HepG2 (cell line): ENCODE data around the gene SEBOX. TPM values are rescaled to one million over a fixed set of nuclear protein-coding genes. Genes with fewer than 3 reads are reported as not detected.

Experiments used
- AGO1 ChIP-seq: fragments of 200-400 bp; formaldehyde crosslinking; IDR thresholded peaks from 2 replicates; pipeline ENCODE4 v1.6.1; 2017; ENCODE audit warnings: mild to moderate bottlenecking, low read depth, low read length, moderate library complexity; ENCODE audit not compliant: poor library complexity, severe bottlenecking
- BRD4 ChIP-seq: sonication (generic); formaldehyde crosslinking; IDR thresholded peaks from 2 replicates; pipeline ENCODE4 v1.4.0; 2020; ENCODE audit warnings: missing genetic modification reagents
- CBX1 ChIP-seq: IDR thresholded peaks from one replicate; pipeline ENCODE4 v1.6.1; 2016; ENCODE audit warnings: antibody characterized with exemption, low read depth
- EEA1 ChIP-seq: sonication (generic); formaldehyde crosslinking; IDR thresholded peaks from 2 replicates; pipeline ENCODE4 v1.5.1; 2020; ENCODE audit warnings: mild to moderate bottlenecking, missing genetic modification reagents, borderline replicate concordance
- GTF2F1 ChIP-seq: fragments of 150-350 bp; IDR thresholded peaks from 2 replicates; pipeline ENCODE4 v1.6.1; 2014; ENCODE audit warnings: low read length
- KLF16 ChIP-seq, 2 experiments: sonication (generic) in 1 of 2; formaldehyde crosslinking in 1 of 2; IDR thresholded peaks; 2 replicates each; pipeline versions ENCODE4 v1.6.1 to v1.8.0; 2016 to 2023; ENCODE audit warnings: missing genetic modification reagents in 2 of 2, missing compliant biosample characterization in 1 of 2
- PAF1 ChIP-seq: IDR thresholded peaks from 2 replicates; pipeline ENCODE4 v1.6.1; 2016; ENCODE audit warnings: missing genetic modification reagents, missing compliant biosample characterization
- PAX8 ChIP-seq: sonication (generic); formaldehyde crosslinking; IDR thresholded peaks from 2 replicates; pipeline ENCODE4 v1.8.0; 2022; ENCODE audit warnings: mild to moderate bottlenecking, missing genetic modification reagents, borderline replicate concordance
- PCBP1 ChIP-seq: fragments of 200-400 bp; formaldehyde crosslinking; IDR thresholded peaks from 2 replicates; pipeline ENCODE4 v1.6.1; 2017; ENCODE audit warnings: mild to moderate bottlenecking, low read depth, low read length, borderline replicate concordance
- POLR2AphosphoS2 ChIP-seq: IDR thresholded peaks from 2 replicates; pipeline ENCODE4 v1.6.1; 2011; ENCODE audit warnings: low read depth, low read length, improper control_type of control experiment
- RAD21 ChIP-seq: fragments of 450-650 bp; formaldehyde crosslinking; IDR thresholded peaks from 2 replicates; pipeline ENCODE4 v1.5.0; 2020; ENCODE audit warnings: mild to moderate bottlenecking
- SP140L ChIP-seq: sonication (generic); formaldehyde crosslinking; IDR thresholded peaks from 2 replicates; pipeline ENCODE4 v1.4.0; 2020; ENCODE audit warnings: missing genetic modification reagents, borderline replicate concordance
- STAG1 ChIP-seq: sonication (generic); formaldehyde crosslinking; IDR thresholded peaks from 2 replicates; pipeline ENCODE4 v1.4.0; 2020; ENCODE audit warnings: missing genetic modification reagents
- TOE1 ChIP-seq: sonication (generic); formaldehyde crosslinking; IDR thresholded peaks from 2 replicates; pipeline ENCODE4 v1.4.0; 2020; ENCODE audit warnings: mild to moderate bottlenecking, missing genetic modification reagents
- ZNF3 ChIP-seq: IDR thresholded peaks from 2 replicates; pipeline ENCODE4 v1.7.0; 2017; ENCODE audit warnings: inconsistent platforms
- ZNF431 ChIP-seq: sonication (generic); formaldehyde crosslinking; IDR thresholded peaks from 2 replicates; pipeline ENCODE4 v1.9.0; 2022; ENCODE audit warnings: missing genetic modification reagents, low read depth, mild to moderate bottlenecking, borderline replicate concordance
- polyA plus RNA-seq, 8 experiments: library from polyadenylated mRNA; depleted of rRNA in 3 of 8; stranded (reverse) in 7 of 8; unstranded in 1 of 8; fragments of >200 nt; fragmentation: Illumina TruSeq in 4 of 8; extraction: Trizol in 4 of 8; gene quantifications; 2 replicates each; pipeline versions ENCODE4 v1.2.1 to v1.2.3, GENCODE V29; 2011 to 2016; ENCODE audit warnings: low read depth in 4 of 8, missing spikeins in 1 of 8, mixed read lengths in 1 of 8; ENCODE audit not compliant: insufficient read depth in 1 of 8
- total RNA-seq, 5 experiments: library from RNA; depleted of rRNA; stranded (reverse); fragments of >200 nt; fragmentation: Illumina TruSeq; extraction: Trizol; gene quantifications; 2 replicates each; pipeline ENCODE4 v1.2.3, GENCODE V29; 2016; ENCODE audit warnings: low read depth in 1 of 5
- TF ChIP-seq, protein P1 (sequence below): sonication (generic); formaldehyde crosslinking; IDR thresholded peaks from 2 replicates; pipeline ENCODE4 v1.4.0; 2020; ENCODE audit warnings: missing genetic modification reagents, mild to moderate bottlenecking, borderline replicate concordance
- TF ChIP-seq, protein P2 (sequence below): sonication (generic); formaldehyde crosslinking; IDR thresholded peaks from 2 replicates; pipeline ENCODE4 v1.9.0; 2021; ENCODE audit warnings: missing genetic modification reagents, borderline replicate concordance
- TF ChIP-seq, protein P3 (sequence below): sonication (generic); formaldehyde crosslinking; IDR thresholded peaks from 2 replicates; pipeline ENCODE4 v1.4.0; 2020; ENCODE audit warnings: missing genetic modification reagents
- TF ChIP-seq, protein P4 (sequence below): IDR thresholded peaks from 2 replicates; pipeline ENCODE4 v1.6.1; 2012; ENCODE audit warnings: low read depth, low read length, improper control_type of control experiment
- TF ChIP-seq, protein P5 (sequence below): sonication (generic); formaldehyde crosslinking; IDR thresholded peaks from 2 replicates; pipeline ENCODE4 v1.8.1; 2023; ENCODE audit warnings: mild to moderate bottlenecking, moderate library complexity, missing genetic modification reagents

SEBOX gene
- total and polyA plus RNA-seq, 2 of the 13 experiments (the other 11 are each of a cell fraction or from before 2014, with no cell fraction given), result not detected

DNA sequence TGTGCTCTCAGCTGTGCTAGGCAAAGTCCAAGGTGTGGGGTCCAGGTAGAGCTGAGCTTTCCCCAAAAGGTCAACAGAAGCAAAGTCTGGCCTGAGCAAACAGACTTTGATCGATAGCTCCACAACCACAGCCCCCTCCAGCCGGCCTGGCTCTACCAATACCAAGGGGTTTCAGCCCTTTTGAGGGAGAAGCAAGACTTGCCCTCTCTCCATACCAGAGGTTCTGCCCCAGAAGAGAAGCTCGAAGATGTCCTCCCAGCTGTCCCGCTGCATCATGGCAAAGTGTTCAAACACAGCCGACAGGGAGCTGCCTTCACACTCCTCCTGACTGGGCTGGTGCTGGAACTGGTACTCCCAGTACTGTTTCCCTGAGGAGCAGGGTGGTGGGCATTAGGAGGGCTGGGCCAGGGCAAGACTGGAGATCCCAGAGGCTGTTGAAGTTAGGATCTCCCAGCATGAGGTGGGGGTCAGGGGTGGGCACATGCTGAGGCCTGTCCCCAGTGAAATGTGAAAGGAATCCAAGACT is 3.4 kb upstream of the SEBOX start (continued):
- TF ChIP-seq, protein P1, sequence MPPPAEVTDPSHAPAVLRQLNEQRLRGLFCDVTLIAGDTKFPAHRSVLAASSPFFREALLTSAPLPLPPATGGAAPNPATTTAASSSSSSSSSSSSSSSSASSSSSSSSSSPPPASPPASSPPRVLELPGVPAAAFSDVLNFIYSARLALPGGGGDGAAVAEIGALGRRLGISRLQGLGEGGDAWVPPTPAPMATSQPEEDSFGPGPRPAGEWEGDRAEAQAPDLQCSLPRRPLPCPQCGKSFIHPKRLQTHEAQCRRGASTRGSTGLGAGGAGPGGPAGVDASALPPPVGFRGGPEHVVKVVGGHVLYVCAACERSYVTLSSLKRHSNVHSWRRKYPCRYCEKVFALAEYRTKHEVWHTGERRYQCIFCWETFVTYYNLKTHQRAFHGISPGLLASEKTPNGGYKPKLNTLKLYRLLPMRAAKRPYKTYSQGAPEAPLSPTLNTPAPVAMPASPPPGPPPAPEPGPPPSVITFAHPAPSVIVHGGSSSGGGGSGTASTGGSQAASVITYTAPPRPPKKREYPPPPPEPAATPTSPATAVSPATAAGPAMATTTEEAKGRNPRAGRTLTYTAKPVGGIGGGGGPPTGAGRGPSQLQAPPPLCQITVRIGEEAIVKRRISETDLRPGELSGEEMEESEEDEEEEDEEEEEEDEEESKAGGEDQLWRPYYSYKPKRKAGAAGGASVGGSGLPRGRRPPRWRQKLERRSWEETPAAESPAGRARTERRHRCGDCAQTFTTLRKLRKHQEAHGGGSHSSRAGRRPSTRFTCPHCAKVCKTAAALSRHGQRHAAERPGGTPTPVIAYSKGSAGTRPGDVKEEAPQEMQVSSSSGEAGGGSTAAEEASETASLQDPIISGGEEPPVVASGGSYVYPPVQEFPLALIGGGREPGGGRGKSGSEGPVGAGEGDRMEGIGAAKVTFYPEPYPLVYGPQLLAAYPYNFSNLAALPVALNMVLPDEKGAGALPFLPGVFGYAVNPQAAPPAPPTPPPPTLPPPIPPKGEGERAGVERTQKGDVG (CRISPR knock-in tag), result peak; percentile 89; the same call in 1 of the 2 replicates
- no peak for TF ChIP-seq AGO1
- TF ChIP-seq STAG1, result peak; percentile 33; the same call in 1 of the 2 replicates
- no peak for TF ChIP-seq POLR2AphosphoS2
- TF ChIP-seq, protein P2, sequence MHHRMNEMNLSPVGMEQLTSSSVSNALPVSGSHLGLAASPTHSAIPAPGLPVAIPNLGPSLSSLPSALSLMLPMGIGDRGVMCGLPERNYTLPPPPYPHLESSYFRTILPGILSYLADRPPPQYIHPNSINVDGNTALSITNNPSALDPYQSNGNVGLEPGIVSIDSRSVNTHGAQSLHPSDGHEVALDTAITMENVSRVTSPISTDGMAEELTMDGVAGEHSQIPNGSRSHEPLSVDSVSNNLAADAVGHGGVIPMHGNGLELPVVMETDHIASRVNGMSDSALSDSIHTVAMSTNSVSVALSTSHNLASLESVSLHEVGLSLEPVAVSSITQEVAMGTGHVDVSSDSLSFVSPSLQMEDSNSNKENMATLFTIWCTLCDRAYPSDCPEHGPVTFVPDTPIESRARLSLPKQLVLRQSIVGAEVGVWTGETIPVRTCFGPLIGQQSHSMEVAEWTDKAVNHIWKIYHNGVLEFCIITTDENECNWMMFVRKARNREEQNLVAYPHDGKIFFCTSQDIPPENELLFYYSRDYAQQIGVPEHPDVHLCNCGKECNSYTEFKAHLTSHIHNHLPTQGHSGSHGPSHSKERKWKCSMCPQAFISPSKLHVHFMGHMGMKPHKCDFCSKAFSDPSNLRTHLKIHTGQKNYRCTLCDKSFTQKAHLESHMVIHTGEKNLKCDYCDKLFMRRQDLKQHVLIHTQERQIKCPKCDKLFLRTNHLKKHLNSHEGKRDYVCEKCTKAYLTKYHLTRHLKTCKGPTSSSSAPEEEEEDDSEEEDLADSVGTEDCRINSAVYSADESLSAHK (CRISPR knock-in tag), result no peak
- no peak for TF ChIP-seq GTF2F1
- peak; percentile 64 for TF ChIP-seq CBX1
- no peak; the same call in 1 of the 2 replicates for TF ChIP-seq RAD21 (CRISPR knock-in tag)
- no peak for TF ChIP-seq PCBP1
- no peak for TF ChIP-seq SP140L
- TF ChIP-seq, protein P3, sequence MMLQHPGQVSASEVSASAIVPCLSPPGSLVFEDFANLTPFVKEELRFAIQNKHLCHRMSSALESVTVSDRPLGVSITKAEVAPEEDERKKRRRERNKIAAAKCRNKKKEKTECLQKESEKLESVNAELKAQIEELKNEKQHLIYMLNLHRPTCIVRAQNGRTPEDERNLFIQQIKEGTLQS (CRISPR knock-in tag), result no peak; the same call in 1 of the 2 replicates
- TF ChIP-seq, protein P4, sequence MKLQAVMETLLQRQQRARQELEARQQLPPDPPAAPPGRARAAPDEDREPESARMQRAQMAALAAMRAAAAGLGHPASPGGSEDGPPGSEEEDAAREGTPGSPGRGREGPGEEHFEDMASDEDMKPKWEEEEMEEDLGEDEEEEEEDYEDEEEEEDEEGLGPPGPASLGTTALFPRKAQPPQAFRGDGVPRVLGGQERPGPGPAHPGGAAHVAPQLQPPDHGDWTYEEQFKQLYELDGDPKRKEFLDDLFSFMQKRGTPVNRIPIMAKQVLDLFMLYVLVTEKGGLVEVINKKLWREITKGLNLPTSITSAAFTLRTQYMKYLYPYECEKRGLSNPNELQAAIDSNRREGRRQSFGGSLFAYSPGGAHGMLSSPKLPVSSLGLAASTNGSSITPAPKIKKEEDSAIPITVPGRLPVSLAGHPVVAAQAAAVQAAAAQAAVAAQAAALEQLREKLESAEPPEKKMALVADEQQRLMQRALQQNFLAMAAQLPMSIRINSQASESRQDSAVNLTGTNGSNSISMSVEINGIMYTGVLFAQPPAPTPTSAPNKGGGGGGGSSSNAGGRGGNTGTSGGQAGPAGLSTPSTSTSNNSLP, result peak; percentile 42; the same call in 1 of the 2 replicates
- TF ChIP-seq PAX8 (CRISPR knock-in tag), result no peak
- TF ChIP-seq ZNF431 (CRISPR knock-in tag), result no peak
- peak in 1 of 2 experiments; percentile 50; a peak in 1 of 4 replicates for TF ChIP-seq KLF16 (CRISPR knock-in tag; IDR thresholded peaks at IDR 0.05)
- no peak for TF ChIP-seq ZNF3 (CRISPR knock-in tag)
- TF ChIP-seq EEA1 (CRISPR knock-in tag), result no peak
- no peak for TF ChIP-seq PAF1 (CRISPR knock-in tag)
- TF ChIP-seq BRD4, result 0 out of 2 replicates have a peak, but pooled peaks have one; percentile 33
- TF ChIP-seq TOE1 (CRISPR knock-in tag), result no peak
- TF ChIP-seq, protein P5, sequence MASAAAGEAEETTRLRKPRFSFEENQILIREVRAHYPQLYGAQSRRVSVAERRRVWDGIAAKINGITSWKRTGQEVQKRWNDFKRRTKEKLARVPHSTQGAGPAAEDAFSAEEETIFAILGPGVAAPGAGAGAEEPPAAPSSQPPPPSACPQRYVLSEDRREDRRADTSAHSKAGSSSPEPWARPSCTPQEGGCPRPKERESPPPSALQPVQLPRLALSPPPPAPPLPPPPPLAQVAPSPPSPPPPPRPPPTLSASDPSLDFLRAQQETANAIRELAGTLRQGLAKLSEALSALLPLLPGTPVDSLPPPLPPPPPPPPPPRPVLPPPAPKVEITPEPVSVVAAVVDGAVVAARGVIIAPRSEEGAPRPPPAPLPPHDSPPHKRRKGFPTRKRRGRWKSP (CRISPR knock-in tag), result peak; percentile 62; the same call in 1 of the 2 replicates
